Measurements from ENCODE around the gene RASSF8. TPM values are rescaled to one million over a fixed set of nuclear protein-coding genes. Genes with fewer than 3 reads are reported as not detected.

RASSF8 gene
- total and polyA plus RNA-seq, 10 donors: 1.4 to 38.0 (median 10.9) TPM

DNA sequence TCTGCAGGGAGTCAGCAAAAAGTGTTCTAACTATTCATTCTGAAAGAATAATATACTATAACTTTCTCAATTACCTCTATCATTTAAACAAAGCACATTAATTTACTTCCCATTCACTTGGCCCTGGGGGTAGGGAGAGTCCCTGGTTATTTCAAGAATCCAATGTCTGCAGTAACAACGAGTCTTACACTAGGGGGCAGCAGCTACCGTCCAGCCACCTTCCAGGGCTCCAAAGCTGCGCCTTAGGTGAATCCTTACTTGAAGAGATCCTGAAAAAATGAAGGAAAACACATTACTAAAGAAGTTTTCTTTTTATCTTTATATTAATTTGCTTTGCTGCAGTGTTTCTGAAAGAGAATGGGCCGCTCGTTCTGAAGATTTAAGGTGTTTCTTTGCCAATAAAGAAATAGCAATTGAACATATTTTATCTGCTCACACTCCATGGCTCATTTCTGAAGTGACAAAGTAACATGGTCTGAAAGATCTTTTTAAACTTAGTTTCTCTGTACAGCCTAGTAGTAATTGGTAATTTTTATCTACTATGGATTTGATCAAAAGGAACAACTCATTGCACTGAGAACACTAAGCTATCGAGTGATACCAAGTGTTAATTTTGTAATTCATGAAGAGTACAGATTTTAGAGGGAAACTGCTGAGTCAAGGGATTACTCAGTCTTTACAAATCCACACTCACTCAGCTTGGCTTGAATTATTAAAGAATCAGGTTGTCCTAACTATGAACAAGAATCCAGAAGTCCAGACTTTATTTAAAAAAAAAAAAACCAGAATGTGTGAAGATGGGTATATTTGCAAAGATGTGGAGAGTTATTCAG lies 138.8 kb downstream of the RASSF8 start:
- Histone ChIP-seq H3K4me1 (peaks cover 0 to 7% (median 0%) of the 10 kb centered on the region in 6 donors), H3K4me3 (no peak overlapping the region), H3K27me3 (replicated peaks in 1 of 7) (no peaks in the 10 kb centered on the region), H3K9me3 (no peaks in the 10 kb centered on the region), H3K36me3 (no peaks in the 10 kb centered on the region), H3K27ac (no peak overlapping the region)
- intact Hi-C loops (cut with DNase I; ENCODE audit: low total_unique reads): loop anchor here (5.0 kb wide), 1 partner anchor 555 kb away; no protein-coding TSS in a partner anchor
- WGBS, 5 donors: 16 to 23% (median 19%) methylated on average over 6 of the region's 6 CpGs
- TF ChIP-seq, protein P1, sequence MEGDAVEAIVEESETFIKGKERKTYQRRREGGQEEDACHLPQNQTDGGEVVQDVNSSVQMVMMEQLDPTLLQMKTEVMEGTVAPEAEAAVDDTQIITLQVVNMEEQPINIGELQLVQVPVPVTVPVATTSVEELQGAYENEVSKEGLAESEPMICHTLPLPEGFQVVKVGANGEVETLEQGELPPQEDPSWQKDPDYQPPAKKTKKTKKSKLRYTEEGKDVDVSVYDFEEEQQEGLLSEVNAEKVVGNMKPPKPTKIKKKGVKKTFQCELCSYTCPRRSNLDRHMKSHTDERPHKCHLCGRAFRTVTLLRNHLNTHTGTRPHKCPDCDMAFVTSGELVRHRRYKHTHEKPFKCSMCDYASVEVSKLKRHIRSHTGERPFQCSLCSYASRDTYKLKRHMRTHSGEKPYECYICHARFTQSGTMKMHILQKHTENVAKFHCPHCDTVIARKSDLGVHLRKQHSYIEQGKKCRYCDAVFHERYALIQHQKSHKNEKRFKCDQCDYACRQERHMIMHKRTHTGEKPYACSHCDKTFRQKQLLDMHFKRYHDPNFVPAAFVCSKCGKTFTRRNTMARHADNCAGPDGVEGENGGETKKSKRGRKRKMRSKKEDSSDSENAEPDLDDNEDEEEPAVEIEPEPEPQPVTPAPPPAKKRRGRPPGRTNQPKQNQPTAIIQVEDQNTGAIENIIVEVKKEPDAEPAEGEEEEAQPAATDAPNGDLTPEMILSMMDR (IDR thresholded peaks at IDR 0.05 in 8 of 11, conservative IDR thresholded peaks at IDR 0.05 in 3 of 11): peak; percentile 64 to 92 (median 87)
- TF ChIP-seq POLR2A (IDR thresholded peaks at IDR 0.05): no peak
- peak; percentile 84 for DNase-seq

DNA sequence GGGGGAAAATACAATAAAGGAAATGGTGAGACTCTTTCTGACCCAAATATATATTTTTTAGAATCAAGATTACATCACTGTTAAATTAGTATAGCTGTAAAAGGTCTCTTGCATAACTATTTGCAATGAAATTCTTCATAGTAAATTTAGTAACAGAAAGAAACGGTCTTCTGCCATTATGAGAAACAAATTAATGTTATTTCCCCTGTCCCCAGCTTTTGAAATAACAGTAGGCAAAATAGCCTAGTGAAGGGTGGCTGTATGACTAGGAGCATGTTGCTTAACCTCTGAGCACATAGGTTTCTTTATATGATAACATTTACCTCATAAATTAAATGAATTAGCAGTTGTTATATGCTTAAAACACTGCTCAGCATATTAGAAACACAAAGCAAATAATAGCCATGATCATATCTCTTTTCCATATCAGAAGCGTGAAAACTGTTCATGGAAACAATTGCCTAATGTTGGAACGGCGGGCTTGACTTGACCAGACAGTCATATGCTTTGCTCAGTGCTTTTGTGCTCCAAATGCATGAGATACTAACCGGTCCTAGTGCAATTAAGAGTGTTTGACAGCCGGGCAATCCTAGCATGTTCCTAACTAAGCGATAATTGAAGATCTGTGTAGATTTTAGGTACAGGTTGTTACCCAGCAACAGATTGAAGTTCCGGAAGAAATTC lies 142.3 kb downstream of the RASSF8 start:
- Histone ChIP-seq H3K4me1 (peaks cover 0 to 7% (median 0%) of the 10 kb centered on the region in 6 donors), H3K9me3 (no peaks in the 10 kb centered on the region), H3K27ac (no peak overlapping the region), H3K27me3 (replicated peaks in 1 of 7) (no peaks in the 10 kb centered on the region), H3K36me3 (no peaks in the 10 kb centered on the region), H3K4me3 (no peak overlapping the region)
- no peak for DNase-seq
- intact Hi-C loops (cut with DNase I; ENCODE audit: low total_unique reads): no loop called here
- WGBS, 5 donors: 76 to 91% (median 88%) methylated on average over 8 of the region's 8 CpGs
- no peak for TF ChIP-seq POLR2AphosphoS5 (IDR thresholded peaks at IDR 0.05)
- TF ChIP-seq POLR2A (IDR thresholded peaks at IDR 0.05): no peak
- TF ChIP-seq, protein P1 (IDR thresholded peaks at IDR 0.05 in 8 of 11, conservative IDR thresholded peaks at IDR 0.05 in 3 of 11): no peak

DNA sequence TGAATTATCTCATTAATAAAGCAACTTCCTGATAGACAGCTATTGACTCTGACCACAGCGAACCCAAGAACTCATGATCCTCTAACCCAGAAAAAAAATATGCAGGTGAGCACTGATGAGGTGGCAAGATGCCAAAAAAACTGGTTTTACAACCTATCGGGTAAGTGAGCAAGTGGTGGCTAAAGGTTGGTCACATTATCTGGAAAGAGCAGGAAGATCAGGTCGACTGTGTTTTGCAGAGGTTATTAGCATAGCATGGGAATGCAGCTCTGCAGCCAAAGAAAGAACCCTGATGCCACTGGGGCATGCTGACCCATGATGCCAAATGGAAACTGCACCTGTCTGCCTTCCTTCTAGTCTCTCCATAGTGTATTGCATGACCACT lies 142.9 kb downstream of the RASSF8 start:
- H3K36me3 ChIP-seq: no peaks in the 10 kb centered on the region
- H3K27ac ChIP-seq: no peak overlapping the region
- TF ChIP-seq POLR2AphosphoS5 (IDR thresholded peaks at IDR 0.05): no peak
- TF ChIP-seq, protein P1 (IDR thresholded peaks at IDR 0.05 in 8 of 11, conservative IDR thresholded peaks at IDR 0.05 in 3 of 11): no peak
- no peak for TF ChIP-seq POLR2A (IDR thresholded peaks at IDR 0.05)
- peaks cover 0 to 7% (median 0%) of the 10 kb centered on the region in 6 donors for H3K4me1 ChIP-seq
- no peak overlapping the region for H3K4me3 ChIP-seq
- DNase-seq: no peak
- no peaks in the 10 kb centered on the region for H3K9me3 ChIP-seq
- H3K27me3 ChIP-seq (replicated peaks in 1 of 7): no peaks in the 10 kb centered on the region
- intact Hi-C loops (cut with DNase I; ENCODE audit: low total_unique reads): no loop called here
- 54 to 74% (median 63%) methylated on average over 3 of the region's 3 CpGs for WGBS, 5 donors

DNA sequence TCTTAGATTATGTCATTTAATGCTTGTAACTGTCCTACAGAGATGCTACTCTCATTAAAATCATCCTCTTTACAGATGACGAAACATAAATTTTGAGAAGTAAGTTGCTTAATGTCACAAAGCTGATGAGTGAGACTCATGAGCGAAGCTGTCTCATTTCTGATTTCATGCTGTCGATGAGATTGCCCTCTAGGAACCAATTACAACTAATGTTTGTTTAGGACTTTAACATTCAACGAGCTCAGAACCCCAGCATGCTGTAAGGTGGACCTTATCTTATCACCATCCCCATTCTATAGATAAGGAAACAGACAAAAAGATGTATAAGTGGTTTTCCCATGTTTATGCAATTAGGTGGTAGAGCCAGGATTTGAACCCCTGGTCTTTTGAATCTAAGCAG lies 143.3 kb downstream of the RASSF8 start:
- no peaks in the 10 kb centered on the region for H3K36me3 ChIP-seq
- no peak for DNase-seq
- WGBS, 5 donors: 44 to 72% (median 68%) methylated on average over 4 of the region's 4 CpGs
- H3K27me3 ChIP-seq (replicated peaks in 1 of 7): no peaks in the 10 kb centered on the region
- intact Hi-C loops (cut with DNase I; ENCODE audit: low total_unique reads): no loop called here
- TF ChIP-seq POLR2AphosphoS5 (IDR thresholded peaks at IDR 0.05) (no peak), POLR2A (IDR thresholded peaks at IDR 0.05) (no peak)
- TF ChIP-seq, protein P1 (IDR thresholded peaks at IDR 0.05 in 8 of 11, conservative IDR thresholded peaks at IDR 0.05 in 3 of 11): no peak
- H3K4me3 ChIP-seq: no peak overlapping the region
- no peak overlapping the region for H3K27ac ChIP-seq
- no peaks in the 10 kb centered on the region for H3K9me3 ChIP-seq
- peaks cover 0 to 6% (median 0%) of the 10 kb centered on the region in 6 donors for H3K4me1 ChIP-seq

All from spleen (tissue), 11 donors.